ENCODE data around the gene EEFSEC. TPM values are rescaled to one million over a fixed set of nuclear protein-coding genes. Genes with fewer than 3 reads are reported as not detected.

The EEFSEC gene
- total RNA-seq, 1 experiment from 2014 or later: 9.5 TPM

- Histone ChIP-seq H2BK20ac (ENCODE audit: low read depth, low read length, poor library complexity, severe bottlenecking) (no peak overlapping the region), H4K91ac (ENCODE audit: insufficient read length, low read depth, low read length) (no peak overlapping the region), H3K56ac (ENCODE audit: insufficient read length, low read depth, low read length) (no peak overlapping the region), H4K8ac (replicated peaks; ENCODE audit: insufficient read length, low read depth, low read length) (no peak overlapping the region), H3K79me2 (ENCODE audit: insufficient read depth, low read length) (no peaks in the 10 kb centered on the region), H2BK15ac (ENCODE audit: low read depth, low read length) (no peak overlapping the region), H2BK12ac (ENCODE audit: insufficient read length, low read depth, low read length) (no peak overlapping the region), H3K27me3 (ENCODE audit: insufficient read depth, low read length) (no peaks in the 10 kb centered on the region), H3K4ac (ENCODE audit: low read depth, low read length) (no peak overlapping the region), H3K27ac (ENCODE audit: insufficient read length, low read depth, low read length) (no peak overlapping the region), H3K23me2 (ENCODE audit: insufficient read length, low read depth, low read length, poor library complexity, severe bottlenecking) (no peaks in the 10 kb centered on the region), H2BK5ac (ENCODE audit: insufficient read length, low read length) (no peak overlapping the region), H3K9ac (ENCODE audit: extremely low read depth, insufficient read length, low read length) (no peak overlapping the region), H2AK5ac (ENCODE audit: insufficient read length, low read length) (no peak overlapping the region), H4K5ac (ENCODE audit: insufficient read length, low read depth, low read length) (no peak overlapping the region), H3K18ac (ENCODE audit: insufficient read length, low read depth, low read length) (no peak overlapping the region), H3K9me3 (ENCODE audit: control insufficient read depth, low read depth, low read length) (no peaks in the 10 kb centered on the region), H3T11ph (ENCODE audit: low read length) (no peak overlapping the region), H4K20me1 (ENCODE audit: control insufficient read depth, insufficient read depth, insufficient read length) (no peaks in the 10 kb centered on the region), H2AFZ (ENCODE audit: low read length) (no peak overlapping the region), H3K4me1 (ENCODE audit: insufficient read depth, low read length) (no peaks in the 10 kb centered on the region; the same call in 1 of the 2 replicates), H3K14ac (ENCODE audit: insufficient read depth, low read length) (no peak overlapping the region), H3K79me1 (ENCODE audit: insufficient read depth, low read depth, low read length, poor library complexity, severe bottlenecking) (no peaks in the 10 kb centered on the region), H2BK120ac (ENCODE audit: low read depth, low read length, poor library complexity, severe bottlenecking) (no peak overlapping the region), H3K23ac (ENCODE audit: insufficient read length, low read depth, low read length) (no peak overlapping the region), H3K4me2 (ENCODE audit: insufficient read depth, insufficient read length, low read length) (no peak overlapping the region)
- no peak for TF ChIP-seq CTCF (conservative IDR thresholded peaks at IDR 0.05)
- no CpG with 5 or more reads among the region's 7 CpGs for WGBS (ENCODE audit: extremely low coverage, insufficient read length, low lambda C conversion rate)
- H3K4me3 Mint-ChIP-seq: no peak overlapping the region
- DNase-seq: no peak
- H3K36me3 Mint-ChIP-seq (ENCODE audit: insufficient read depth in 1 of 3, low read depth in 3 of 3): peaks cover 0 to 6% (median 5%) of the 10 kb centered on the region in 3 experiments; a peak in 2 of 7 replicates
- no peak overlapping the region for H3K27ac Mint-ChIP-seq
- H3K27me3 Mint-ChIP-seq (ENCODE audit: low read depth): no peaks in the 10 kb centered on the region; the same call in 1 of the 2 replicates
- no peaks in the 10 kb centered on the region for H3K9me3 Mint-ChIP-seq
- H3K4me1 Mint-ChIP-seq: peaks cover 15 to 18% of the 10 kb centered on the region in 2 experiments
Observed at GRCh38 chr3:128368626-128369025, 215.3 kb downstream of the EEFSEC start.
